Activated naive CD4-positive, alpha-beta T cell treated with anti-CD3 and anti-CD28 coated beads, Interleukin-2, amount 50 U/mL, for 16 hours (primary cell): ENCODE results near the gene ZCCHC8.
"Not testable (repeated sequence)": the region's sequence is repeated elsewhere in the genome, so short reads cannot be mapped to it uniquely, and the experiment has no call there.

ENCODE experiments used
- DNase-seq: peaks from one replicate; pipeline ENCODE4 v3.0.0-alpha.2; 2020

The ZCCHC8 gene

DNA sequence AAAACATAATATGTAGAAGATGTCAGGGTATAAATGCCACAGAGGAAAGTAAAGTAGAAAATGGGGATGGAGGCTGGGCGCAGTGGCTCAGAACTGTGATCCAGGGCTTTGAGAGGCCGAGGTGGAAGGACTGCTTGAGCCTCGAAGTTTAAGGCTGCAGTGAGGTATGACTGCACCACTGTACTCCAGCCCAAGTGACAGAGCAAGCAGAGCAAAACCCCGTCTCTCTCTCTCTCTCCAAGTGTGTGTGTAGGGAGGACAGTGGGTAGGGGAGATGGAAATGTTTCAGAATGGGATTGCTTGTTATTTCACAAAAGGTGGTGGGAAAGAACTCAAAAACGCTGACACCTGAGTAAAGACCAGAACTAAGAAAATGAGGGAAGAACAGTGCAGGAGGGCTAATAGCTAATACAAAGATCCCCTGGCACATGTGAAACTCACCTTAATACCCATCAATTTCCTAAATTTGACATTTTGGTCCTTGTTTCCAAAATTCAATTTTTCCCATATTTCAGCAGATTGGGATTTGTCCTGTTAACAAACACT, 5.7 kb upstream of the ZCCHC8 start:
- no peak for DNase-seq

DNA sequence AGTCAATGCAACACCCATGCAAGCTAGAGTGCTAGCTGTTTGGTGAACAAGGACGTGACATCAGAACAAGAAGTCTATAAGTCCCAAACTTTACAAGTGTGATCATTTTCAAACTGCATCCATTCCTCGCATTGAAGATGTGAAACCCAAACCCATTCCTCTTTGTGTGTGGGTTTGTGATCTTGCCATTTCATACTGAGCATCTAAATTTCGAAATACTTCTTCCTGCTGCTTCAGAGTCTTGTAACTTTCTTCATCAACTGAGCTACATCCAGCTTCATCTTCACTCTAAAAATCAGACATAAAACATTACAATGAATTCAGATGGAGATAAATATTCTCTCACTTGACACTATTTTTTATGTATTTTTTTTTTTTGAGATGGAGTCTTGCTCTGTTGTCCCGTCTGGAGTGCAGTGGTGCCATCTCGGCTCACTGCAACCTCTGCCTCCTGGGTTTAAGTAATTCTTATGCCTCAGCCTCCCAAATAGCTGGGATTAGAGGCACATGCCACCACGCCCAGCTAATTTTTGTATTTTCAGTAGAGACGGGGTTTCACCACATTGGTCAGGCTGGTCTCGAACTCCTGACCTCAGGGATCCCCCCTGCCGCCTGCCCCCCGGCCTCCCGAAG, 4.8 kb upstream of the ZCCHC8 start:
- no peak for DNase-seq

DNA sequence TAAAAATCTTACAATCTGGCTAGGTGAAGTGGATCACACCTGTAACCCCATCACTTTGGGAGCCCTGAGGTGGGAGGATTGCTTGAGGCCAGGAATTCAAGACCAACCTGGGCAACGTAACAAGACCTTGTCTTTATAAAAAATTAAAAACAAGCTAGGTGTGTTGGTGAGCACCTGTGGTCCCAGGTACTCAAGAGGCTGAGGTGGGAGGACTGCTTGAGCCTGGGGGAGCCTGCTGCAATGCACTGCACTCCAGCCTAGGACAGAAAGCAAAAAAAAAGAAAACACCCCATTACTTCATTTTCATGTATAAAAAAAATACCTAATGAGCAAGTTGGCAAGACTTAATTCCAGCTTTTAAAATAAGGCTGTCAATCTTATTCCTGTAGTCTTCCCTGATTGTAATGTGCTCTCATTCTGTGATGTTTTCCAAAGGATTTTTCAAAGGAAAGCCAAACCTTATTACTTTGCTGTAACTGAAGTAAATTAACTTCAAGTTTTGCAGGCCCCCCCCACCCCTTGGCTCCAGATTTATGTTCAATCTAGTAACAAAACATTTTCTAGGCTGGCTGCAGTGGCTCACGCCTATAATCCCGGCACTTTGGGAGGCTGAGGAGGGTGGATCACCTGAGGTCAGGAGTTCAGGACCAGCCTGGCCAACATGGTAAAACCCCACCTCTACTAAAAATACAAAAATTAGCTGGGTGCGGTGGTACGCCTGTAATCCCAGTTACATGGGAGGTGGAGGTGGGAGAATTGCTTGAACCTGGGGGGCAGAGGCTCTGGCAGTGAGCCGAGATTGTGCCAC, 3.3 kb upstream of the ZCCHC8 start:
- DNase-seq, result no peak

DNA sequence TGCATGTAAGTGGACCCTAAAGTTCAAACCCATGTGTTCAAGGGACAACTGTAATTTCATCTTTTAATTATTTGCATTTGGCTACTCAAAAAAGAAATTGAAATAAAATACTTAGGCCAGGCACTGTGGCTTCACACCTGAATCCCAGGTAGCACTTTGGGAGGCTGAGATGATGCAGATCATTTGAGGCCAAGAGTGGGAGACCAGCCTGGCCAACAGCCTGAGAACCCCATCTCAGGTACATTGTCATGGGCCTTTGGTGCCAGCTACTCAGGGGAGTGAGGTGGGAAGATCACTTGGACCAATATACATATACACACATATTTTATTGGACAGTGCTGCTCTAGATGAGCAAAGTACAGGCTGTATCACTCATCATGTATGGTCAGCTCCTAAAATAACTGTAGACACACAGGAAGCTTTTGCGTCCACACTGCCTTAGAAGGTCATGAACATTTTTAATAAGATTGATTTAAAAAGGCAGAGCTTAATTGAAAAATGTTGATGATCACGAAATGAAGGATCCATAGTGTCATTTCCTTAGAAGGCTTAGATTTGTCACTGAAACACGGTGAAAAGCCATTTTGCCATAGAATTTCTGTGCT, 2.5 kb upstream of the ZCCHC8 start:
- DNase-seq, result no peak

DNA sequence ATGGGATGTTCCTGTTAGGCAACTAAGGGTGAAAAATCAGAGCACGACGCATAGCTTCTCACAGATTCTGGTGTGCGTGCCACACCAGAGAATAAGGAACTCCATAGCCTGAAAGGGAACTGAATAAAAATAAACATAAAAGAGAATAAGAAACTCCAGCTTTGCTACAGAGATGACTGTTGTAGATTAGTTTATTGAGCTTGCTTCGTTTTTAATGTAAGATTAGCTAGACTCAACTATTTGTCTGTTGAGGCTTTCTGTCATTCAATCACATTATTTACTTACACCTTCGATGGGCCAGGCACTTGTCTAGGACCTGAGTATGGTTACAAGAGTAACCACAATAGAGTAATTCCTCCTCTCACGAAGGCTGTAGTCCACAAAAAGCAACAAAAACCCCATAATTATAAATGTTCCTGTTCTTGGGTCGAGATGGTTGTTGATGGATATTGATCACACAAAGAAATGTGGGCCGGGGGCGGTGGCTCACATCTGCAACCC, 807 bp upstream of the ZCCHC8 start:
- no peak for DNase-seq

DNA sequence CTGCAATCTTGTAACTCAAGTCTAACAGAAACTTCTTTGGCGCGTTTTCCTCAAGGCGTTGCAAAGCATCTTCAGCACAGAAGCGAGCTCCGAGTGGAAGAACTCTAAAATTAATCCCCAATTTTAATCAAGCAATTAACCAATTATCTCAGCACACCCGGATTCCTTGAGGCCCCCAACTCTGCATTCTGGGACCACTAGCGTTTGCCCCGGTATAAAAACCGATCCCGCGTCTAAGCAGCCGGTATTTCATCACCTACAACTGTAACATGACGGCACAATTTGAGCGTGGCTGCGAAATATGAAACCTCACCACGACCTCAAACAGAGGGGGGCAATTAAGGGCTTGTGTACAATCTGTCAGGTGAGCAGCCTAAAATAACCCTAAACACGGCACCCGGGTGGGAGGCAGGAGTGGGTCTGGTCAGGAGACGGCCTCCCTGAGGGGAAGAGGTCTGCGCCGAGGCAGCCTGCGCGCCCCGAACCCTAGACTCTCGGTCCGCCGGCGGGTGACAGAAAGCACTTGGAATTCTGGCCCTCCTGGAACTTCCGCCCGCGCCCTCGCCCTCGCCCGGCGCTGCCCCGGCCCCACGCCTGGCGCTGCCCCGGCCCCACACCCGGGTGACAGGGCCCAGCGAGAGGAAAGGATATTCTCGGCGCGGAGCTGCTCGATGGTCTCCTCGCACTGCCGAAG, 594 bp downstream of the ZCCHC8 start:
- peak; percentile 48 for DNase-seq

DNA sequence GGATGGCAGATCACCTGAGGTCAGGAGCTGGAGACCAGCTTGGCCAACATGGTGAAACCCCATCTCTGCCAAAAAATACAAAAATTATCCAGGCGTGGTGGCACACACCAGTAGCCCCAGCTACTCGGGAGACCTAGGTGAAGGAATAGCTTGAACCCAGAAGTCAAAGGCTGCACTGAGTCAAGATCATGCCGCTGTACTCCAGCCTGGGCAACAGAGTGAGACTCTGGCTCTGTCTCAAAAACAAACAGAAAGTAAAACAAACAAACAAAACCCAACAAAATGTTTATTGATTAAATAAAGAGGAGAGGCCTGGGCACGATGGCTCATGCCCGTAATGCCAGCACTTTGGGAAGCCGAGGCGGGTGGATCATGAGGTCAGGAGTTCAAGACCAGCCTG, 5.5 kb downstream of the ZCCHC8 start:
- no peak for DNase-seq

DNA sequence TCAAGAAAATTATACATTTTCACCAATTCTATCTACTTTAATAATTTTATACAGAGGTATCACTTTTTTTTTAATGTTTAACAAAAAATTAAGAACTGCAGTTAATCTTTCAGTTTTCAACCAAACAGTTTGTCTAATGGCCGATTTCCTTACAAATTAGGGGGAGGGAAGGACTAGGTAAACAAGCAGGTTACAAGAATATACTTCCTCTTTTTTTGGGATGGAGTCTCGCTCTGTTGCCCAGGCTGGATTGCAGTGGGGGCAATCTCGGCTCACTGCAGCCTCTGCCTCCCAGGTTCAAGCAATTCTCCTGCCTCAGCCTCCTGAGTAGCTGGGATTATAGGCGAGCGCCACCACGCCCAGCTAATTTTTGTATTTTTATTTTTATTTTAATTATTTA, 7.5 kb downstream of the ZCCHC8 start:
- not testable (repeated sequence) for DNase-seq

DNA sequence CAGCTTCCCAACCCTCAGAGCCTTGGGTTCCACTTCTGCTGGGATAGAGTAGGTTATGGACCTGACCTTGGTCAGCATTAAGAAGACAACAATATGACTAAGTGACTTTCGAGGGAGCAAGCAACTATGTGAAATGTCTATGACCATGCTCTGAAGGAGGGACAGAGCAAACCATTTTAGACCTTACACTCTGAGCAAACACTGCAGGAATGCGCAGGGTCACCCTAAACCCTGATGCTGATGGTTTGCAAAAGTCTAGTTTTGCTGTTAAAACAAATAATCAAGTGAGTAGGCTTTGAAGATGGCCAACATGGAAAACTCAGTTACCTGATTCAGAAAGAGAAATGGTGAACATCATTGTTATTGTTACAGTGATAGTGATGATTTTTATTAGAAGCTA, 8.7 kb downstream of the ZCCHC8 start:
- no peak for DNase-seq

DNA sequence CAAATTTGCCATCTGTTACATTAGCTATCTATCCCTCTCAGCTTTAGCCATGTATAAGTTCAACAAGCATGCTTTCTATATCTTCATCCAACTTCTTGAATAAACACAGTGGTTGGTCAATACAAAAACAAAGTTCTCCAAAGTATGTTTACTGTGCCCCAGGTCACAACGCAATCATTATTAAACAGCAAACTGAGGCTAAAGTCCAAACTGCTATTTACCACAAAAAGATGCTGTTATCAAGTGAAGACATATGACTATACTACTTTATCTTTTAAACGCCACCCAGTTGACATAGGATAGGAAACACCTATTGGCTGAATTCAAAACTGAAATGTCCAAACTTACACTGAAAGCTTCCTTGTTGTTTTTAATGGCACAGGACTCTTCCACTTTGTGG, 11.7 kb downstream of the ZCCHC8 start:
- no peak for DNase-seq

DNA sequence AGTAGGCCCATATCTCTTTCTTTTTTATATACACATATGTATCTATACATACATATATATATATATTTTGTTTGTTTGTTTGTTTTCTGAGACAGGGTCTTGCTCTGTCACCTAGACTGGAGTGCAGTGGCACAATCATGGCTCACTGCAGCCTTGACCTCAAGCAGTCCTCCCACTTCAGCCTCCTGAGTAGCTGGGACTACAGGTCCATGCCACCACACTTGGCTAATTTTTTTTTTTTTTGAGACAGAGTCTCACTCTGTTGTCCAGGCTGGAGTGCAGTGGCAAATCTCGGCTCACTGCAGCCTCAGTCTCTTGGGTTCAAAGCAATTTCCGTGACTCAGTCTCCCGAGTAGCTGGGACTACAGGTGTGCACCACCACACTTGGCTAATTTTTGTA, 12.9 kb downstream of the ZCCHC8 start:
- not testable (repeated sequence) for DNase-seq

DNA sequence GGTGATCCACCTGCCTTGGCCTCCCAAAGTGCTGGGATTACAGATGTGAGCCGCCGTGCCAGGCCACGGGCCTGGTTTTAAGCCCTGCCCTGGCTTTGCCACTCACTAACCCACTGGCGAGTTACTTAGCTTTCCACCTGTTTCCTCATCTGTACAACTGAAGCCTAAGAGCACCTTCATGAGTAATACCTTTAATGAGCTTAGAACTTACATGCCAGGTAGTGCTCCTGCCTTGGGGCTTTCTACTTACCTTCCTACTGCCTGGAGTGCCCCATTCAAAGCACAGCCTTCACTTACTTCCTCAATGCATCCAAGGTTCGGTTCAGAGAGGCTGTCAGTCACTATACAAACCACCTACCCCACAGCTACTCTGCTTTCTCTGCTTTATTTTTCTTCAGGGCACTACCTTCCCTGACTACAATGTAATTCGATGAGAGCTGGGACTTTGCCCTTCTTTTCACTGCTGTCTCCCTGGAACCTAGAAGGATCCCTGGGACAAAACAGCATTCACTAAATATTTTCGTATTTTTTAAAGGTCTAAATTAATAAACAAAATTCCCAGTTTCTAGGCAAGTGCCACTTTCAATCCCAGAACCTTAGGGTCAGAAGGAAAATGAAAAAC, 13.8 kb downstream of the ZCCHC8 start:
- no peak for DNase-seq

DNA sequence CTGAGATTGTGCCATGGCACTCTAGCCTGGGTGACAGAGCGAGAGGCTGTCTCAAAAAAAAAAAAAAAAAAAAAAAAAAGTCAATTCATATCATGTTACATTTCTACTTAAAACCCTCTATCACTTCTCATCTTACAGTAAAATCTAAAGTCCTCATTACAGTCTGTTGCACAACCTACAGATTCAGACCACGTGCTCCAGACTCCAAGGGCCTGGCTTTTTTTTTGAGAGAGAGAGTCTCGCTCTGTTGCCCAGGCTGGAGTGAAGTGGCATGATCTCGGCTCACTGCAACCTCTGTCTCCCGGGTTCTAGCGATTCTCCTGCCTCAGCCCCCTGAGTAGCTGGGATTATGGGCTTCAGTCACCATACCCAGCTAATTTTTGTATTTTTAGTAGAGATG, 14.4 kb downstream of the ZCCHC8 start:
- DNase-seq, result not testable (repeated sequence)

DNA sequence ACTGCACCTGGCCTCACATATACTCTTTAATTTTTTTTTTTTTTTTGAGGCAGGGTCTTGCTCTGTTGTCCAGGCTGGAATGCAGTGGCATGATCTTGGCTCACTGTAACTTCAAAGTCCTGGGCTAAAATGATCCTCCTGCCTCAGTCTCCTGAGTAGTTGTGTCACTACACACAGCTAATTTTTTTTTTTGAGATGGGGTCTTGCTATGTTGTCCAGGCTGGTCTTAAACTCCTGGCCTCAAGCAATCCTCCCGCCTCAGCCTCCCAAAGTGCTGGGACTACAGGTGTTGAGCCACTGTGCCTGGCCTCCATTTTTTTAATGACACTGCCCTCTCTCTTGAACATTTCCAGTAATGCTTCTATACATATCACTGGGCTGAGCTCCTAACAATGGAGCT, 16.3 kb downstream of the ZCCHC8 start:
- not testable (repeated sequence) for DNase-seq

DNA sequence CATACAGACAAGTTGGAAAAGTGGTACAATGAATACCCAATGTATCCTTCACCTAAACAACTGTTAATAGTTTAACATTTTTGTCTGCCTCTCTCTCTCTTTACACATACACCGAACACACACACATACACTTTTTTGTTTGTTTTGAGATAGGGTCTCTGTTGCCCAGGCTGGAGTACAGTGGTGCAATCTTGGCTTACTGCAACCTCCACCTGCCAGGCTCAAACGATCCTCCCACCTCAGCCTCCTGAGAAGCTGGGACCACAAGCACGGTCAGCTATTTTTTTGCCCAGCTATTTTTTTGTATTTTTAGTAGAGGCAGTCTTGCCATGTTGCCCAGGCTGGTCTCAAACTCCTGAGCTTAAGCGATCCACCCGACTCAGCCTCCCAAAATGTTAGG, 16.8 kb downstream of the ZCCHC8 start:
- DNase-seq, result no peak

DNA sequence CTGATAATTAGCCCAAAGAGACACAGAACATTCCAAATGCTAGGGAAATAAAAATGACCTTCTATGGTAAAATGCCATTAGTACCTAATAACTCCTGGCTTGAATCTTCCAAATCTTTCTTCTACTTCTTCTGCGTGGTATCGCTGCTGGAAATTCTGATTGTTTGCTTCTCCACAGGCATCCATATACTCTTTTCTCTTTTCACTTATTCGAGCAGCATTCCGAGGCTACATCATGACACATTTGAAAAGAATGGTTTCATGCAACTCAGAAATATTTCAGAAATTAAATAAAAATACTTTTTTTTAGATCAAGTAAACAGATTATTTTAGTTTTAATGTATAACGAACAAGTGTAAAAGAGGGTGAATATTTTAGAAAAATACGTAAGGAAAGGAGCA, 18.9 kb downstream of the ZCCHC8 start:
- no peak for DNase-seq

DNA sequence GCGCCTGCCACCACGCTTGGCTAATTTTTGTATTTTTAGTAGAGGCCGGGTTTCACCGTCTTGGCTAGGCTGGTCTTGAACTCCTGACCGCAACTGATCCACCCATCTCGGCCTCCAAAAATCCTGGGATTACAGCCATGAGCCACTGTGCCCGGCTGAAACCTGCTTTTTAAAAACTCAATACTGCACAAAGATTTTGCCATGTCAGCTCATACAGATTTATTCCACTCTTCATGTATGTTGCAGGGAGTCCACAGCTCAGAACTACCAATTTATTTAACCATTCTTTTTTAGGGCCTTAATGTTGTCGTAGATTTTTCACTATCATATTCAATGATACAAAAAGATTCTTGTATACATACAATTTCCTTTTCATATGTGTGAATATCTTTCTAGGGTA, 20.0 kb downstream of the ZCCHC8 start:
- DNase-seq, result no peak

DNA sequence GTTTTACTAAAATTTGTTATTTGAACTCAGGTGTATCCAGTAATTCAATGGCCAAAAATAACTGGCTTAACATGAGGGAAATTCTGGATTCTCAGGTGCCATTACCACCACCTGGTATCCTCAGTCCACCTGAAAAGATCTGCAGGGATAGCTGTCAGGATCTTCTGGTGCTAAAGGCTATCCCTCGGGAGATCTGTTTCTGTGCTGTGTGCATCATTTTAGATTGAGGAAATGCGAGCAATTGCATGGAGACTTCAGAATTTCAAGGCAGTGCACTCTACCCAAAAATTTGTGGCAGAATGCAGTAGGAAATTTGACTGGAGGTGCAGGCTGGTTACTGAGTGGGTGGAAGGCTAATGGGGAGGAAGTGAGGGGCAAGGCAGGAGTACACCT, 26.4 kb downstream of the ZCCHC8 start:
- no peak for DNase-seq

DNA sequence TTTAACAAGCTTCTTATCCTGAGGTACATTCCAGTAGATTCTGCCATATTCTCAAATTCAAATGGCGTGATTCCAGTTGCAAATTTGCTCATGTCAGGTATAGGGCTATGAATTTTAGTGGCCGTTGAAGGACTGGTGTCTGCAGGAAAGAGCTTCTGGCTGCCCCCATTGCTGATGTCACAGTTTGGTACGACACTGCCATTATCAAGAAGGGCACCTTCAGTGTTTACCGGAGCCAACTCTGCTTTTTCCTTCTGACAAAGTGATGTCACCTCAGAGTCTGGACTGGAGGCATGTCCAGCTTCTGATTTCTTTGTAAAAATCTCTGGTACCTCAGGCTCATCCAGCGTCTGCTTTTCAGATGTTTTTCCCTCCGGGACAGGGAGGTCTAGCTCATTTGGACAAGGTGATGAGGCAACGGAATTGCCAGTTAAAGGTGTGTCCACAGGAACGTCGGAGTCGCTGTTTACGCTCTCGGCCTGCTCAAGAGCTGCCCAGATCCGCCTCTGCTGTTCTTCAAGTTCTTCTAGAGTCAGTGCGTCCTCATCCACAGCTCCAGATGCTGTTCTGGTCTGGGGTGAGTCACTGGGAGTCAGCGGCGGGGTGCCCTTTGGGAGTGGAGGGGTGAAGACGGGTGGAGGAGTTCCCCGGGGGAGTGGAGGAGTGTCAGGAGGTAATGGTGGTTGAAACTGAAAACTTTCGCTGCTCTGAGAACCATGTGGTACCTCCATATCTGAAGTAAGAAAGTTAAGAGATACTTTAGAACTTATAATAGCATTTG, 27.0 kb downstream of the ZCCHC8 start:
- peak; percentile 41 for DNase-seq

DNA sequence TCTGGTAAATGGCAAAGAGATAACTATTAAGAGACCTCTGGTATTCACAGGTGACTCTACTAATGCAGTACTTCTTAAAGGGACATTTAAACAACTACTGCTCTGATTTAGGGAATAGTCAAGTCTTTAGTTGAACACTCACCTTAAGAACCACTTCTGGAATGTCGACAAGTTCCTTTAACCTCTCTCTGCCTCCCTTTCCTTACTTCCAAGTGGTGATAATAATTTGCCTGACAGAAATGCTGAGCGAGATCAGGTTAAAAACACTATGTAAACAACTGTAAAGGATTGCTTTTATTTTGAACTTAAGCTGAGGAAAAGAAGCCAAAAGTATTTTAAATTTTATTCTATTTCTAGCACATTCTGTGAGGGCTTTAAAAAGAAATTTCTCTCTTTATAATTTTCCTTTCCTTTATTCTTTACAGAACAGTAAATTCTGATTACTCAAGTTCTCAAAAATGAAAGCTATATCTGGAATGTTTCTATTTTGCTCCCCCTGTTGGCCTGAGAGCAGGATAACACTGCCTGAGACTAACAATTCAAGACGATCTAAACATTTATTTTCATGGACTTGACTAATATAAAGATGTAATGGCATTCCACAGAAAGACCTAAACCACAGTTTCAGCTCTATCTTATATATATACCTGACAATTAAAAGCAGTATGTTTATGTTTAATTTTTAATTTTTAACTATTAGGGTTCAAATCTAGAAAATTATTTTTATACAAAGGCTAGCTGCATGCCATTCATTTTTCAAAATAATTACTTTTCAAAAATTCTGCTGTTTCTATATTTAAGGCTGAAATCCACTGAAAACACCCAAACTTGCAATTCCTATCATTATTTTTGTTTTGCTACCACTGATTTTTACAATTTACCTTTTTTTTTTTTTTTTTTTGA, 29.2 kb downstream of the ZCCHC8 start:
- DNase-seq, result no peak

DNA sequence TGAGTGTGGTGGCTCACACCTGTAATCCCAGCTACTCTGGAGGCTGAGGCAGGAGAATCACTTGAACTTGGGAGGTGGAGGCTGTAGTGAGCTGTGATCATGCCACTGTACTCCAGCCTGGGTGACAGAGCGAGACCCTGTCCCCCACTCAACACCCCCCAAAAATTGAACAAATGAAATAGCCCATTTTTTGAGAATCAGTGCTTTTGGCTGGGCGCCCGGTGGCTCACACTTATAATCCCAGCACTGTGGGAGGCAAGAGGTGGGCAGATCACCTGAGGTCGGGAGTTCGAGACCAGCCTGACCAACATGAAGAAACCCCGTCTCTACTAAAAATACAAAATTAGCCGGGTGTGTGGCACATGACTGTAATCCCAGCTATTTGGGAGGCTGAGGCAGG, 30.2 kb downstream of the ZCCHC8 start:
- not testable (repeated sequence) for DNase-seq
